GM10847 (cell line): ENCODE data around the gene LSP1.

ENCODE experiments used
- POLR2A ChIP-seq: IDR thresholded peaks from 2 replicates; pipeline ENCODE4 v1.6.1; 2011; ENCODE audit not compliant: insufficient read length; ENCODE audit errors: extremely low read depth

The LSP1 gene

DNA sequence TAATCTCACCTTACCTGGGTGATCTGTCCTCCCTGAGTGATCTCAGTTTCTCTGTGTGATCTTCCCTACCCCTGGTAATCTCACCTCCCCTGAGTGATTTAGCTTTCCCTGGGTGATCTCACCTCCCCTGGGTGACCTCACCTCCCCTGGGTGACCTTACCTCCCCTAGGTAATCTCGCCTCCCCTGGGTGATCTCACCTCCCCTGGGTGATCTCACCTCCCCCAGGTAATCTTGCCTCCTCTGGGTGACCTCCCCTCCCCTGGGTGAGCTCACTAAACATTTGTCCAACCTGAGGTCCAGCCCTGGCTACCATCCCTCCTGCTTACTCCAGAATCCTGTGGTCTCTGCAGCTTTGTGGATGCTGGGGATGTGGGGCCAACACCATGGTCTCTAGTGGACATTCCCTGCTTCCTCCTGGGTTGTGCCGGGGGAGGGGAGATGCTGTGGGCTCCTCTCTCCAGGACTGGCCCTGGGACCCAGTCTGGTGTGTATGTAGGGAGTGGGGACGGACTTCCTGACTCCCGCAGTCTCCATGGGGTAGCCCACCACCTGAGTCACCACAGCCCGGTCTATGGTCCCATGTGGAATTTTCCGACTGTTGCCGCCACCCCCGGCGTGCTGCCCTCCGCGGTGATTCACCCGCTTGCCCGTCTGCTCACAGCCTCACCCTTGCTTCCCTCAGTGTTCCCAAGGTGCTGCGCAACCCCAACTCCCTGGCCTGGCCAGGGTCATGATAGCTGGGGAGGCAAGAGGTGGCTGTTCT lies 9.9 kb downstream of the LSP1 start:
- no peak for TF ChIP-seq POLR2A

DNA sequence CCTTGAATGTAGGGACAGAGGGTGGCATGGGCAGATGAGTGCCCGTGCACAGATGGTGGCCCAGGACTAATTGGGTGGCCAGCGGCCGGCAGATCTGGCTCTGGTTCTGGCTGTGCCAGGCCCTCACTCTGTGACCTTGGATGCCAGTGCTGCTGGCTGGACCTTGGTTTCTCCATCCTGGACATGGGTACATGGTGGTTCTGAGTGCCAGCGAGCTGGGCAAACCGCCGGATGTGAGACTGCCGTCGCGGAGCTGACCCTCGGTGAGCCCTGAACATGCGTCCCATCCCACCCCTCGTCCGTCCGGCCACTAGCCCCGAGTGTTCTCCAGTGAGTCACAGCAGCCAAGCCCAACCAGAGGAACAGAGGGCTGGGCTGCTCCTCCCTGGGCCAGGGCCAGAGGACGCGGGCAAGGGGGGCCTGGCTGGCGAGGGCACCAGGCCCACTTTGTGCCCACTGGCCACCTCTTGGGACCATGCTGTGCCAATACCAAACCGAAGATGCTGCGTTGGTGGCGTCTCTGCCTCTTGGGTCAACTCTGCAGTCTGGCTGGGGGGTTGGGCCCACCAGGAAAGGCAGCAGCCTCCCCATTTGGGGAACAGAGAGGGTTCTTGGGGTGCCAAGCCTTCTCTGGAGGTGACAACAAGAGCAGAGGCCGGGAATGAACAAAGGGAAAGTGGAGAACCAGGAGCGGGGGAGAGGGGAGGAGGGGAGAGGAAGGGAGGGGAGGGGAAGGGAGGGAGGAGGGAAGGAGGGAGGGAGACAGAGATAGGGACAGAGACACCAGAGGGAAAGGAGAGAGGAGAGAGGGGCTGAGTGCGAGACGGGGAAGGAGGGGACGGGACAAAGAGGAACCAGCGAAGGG lies 10.7 kb downstream of the LSP1 start:
- no peak for TF ChIP-seq POLR2A

DNA sequence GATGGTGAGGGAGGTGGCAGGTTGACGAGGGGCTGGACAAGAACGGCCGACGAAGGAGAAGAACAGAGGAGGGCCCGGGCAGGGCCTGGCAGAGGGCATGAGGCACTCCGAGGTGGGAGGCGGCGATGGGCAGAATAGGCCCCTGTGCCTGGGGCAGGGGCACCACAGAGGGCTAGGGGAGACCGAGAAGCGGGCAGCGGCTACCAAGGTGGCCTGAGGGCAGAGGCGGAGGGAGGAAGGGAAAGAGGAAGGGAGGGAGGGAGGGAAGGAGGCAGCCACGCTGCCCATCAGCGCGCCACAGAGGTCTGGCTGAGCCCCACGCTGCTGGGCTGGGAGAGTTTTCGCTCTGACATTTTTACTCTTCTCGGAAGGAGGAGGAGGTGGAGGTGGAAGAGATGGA lies 11.3 kb downstream of the LSP1 start:
- no peak for TF ChIP-seq POLR2A

DNA sequence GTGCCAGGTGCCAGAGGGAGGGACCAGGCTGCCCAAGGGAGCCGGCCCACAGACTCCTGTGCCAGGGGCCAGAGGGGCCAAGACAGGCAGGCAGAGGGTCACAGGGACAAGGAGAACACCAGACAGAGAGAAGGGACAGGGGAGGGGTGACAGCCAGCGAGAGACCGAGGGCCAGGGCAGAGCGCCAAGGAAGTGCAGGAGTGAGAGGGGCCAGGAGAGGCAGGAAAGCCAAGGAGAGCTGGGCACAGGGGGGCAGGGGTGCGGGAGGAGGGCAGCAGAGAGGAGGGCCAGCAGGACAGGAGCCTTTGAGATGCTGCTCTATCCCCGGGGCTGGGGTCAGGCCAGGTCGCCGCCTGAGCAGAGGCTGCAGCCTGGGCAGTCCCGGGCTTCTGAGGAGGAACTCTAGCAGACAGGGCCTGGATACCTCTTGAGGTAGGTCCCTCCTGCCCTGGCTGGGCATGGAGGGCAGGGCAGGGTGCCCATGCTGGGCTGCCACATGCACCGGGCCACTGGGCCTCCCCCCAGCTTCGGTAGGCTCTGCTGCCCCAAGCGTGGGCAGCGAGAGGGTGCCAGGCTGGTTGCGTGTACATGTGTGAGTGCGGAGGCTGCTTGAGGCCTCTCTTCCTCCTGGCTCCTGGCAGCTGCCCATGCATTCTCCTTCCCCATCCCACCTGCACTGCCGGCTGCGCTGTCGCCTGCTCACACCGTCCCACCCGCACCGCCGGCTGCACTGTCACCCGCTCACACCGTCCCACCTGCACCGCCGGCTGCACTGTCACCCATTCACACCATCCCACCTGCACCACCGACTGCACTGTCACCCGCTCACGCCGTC lies 12.2 kb downstream of the LSP1 start:
- no peak for TF ChIP-seq POLR2A

DNA sequence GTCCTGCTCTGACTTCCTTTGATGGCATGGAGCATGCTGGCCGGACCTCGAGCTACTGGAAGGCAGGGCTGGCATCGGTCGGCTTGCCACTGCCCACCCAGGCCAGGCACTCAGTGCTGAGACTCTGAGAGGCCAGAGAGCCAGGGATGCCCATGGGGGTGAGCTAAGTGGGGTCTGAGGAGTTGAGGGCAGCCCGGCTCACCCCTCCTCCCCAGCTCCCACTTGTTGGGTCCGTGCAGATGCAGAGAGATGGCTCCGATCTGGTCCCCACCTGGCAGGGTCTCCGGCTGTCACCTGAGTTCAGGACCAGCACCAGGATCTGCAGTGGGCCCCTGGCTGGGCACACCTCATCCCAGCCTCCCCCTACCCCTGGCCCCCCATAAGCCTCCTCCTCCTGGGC lies 13.3 kb downstream of the LSP1 start:
- no peak for TF ChIP-seq POLR2A

DNA sequence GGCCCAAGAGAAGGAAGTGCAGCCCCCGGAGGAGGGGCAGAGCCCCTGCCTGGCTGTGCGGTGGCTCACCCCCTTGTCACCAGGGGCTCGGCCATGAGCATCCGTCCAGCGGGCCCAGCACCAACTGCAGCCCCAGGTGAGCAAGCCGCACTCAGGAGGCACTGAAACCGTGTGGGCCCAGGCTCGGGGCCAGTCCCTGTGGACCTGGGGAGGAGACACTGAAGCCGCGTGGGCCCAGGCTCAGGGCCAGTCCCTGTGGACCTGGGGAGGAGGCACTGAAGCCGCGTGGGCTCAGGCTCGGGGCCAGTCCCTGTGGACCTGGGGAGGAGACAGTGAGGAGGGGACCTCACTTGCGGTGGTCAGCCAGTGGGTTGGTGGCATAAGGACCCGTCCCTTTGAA lies 13.9 kb downstream of the LSP1 start:
- TF ChIP-seq POLR2A, result no peak

DNA sequence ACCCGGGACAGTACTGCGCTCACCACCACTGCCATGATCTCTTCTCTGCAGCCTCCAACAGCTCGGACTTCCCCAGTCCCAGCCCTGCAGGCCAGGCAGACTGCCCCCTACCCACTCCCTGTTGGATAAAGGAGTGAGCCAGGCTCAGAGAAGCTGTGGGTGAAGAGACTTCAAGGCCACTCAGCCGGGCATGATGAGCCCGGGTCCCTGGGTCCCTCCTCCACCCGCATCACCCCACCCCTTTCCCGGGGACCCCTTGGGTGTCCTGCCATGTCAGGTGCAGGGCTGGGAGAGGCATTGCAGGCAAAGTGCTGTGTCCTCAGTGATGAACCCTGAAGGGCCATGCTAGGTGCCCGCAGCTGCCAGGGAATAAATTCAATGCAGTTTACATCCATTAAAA lies 14.5 kb downstream of the LSP1 start:
- no peak for TF ChIP-seq POLR2A

DNA sequence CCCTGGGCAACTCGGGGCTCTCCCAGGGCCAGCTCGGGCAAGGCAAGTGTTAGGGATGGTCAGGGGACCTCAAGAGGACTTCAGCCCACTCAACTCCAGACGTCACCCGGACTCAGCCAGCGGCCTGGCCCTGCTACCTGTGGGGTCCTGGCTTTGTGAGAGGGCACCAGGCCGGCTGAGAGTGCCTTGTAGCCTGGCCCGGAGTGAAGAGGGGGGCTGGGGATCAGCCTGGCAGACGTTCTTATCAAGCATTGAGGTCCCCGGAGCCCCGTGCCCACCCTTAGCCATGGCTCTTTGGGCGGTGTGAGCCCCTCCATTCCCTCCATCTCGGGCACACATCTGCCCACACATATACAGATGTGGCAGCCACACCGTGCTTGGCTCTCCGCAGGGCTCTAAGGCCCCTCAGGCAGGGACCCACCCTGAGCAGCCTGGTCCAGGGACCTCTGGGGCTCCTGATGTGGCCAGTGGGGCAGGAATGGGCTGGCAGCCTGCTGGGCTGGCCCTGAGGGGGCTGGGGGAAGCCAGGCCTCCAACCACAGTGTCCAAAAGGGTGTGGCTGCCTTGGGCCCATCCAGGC lies 15.3 kb downstream of the LSP1 start:
- no peak for TF ChIP-seq POLR2A

DNA sequence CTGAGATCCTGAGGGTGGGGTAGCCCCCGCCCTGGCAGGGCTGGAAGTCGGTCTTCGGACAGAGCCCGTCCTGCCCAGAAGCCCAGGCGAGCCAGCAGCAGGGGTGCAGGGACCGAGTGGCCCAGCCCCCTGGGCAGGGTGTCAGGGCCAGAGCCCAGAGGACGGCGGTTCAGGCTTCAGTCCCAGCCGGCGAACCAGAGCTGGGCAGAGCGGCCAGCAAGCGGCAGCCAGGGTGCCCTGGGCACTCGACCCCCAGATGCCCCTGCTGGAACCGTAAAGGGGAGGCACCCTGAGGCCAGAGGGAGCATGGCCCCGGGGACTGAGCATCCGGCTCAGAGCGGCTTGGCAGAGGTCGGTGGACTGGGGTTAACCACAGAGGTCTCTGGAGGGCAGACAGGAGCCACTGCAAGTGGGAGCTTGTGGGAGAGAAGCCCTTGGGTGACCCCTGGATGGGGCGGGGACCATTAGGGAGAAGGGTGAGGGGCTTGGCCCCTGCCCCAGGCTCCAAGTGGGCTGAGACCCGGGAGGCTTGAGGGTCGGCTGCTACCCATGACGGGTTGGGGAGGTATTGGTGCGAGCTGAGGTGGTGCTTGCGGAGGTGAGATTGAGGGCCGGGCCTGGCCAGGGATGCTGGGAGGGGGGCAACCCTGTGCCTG lies 15.9 kb downstream of the LSP1 start:
- TF ChIP-seq POLR2A, result no peak

DNA sequence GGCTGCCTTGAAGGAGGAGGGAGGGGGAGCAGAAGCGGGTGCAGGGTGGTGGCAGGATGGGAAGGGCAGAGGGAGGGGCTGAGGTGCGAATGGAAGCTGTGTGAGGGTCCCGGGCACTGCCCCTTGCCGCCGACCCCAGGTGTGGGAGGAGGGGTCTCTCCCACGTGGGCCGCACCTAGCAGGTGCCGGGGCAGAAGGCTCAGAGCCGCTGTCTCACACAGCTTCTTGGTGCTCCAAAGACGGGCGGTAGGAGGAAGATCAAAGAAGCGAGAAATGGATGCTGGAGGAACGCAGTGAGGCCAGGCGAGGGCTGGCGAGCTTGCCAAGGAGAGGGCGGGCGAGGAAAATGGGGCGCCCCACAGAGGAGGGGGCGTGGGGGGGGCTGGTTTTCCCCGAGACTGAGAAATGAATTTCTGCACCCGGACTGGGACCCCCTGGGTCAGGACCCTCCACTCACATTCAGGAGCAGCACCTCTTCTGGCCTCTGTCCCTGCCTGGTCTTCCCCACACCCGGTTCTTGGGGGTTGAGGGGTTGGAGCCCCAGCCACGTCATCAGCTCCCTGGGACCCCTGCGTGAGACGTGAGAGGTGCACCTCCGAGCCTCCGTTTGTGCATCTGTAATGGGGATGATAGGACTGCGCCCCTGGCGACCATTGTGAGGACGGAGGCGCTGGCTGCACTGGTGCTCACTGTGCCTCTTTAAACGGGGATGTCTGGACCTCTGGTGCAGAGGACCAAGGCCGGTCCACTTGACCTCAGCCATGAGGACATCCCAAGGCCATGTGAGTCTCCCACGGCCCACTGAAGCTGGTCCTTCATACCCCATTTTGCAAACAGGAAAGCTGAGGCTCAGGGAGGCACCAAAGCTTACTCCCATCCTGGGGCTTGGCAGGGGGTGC lies 16.8 kb downstream of the LSP1 start:
- no peak for TF ChIP-seq POLR2A

DNA sequence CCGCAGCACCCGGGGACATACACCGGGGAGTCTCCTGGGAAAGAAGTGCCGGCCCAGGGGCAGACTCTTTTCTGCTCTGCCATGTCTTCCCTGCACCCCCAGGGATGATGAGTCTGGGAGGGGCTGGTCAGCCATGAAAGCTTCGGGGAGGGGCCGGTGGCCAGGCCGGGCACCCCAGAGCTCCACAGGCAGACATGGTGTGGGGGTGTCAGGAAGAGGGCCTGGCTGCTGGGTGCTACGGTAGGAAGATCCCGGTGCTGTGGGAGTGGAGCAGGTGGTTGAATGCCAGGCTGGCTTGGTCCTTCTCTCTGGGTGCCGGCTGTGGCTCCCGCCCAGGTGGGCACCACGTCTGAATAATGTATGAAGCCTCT lies 17.4 kb downstream of the LSP1 start:
- no peak for TF ChIP-seq POLR2A

DNA sequence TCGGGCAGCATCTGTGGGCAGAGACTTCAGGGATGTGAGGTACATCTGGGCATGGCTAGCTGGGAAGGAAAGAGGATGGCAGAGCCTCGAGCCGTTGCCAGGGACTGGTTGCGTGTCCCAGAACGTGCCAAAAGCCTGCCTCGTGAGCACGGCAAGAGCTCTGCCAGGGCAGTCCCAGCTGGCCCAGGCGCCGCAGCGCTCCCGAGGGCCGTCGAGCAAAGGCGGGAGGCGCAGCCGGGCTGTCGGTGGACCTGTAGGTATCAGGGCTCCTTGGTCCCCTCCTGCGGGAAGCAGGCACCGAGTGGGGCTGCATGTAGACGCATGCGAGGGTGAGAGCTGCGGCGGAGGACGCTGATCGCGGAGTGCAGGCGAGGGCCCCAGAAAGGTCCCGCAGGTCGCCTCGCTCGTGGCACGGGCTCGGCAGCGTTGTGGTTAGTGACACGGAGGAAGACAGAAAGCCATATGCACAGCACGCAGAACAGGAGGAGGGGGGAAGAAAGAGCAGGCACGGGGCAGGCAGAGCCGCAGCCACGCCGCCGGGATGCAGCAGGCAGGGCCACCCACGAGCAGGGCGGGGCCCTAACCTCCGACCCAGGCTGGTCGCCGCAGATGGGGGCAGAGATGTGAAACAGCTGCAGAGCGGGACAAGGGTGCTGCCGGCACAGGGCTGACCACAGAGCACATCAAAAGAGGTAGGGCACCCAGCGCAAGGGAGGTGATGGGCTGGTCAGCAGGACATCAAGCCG lies 18.0 kb downstream of the LSP1 start:
- no peak for TF ChIP-seq POLR2A

DNA sequence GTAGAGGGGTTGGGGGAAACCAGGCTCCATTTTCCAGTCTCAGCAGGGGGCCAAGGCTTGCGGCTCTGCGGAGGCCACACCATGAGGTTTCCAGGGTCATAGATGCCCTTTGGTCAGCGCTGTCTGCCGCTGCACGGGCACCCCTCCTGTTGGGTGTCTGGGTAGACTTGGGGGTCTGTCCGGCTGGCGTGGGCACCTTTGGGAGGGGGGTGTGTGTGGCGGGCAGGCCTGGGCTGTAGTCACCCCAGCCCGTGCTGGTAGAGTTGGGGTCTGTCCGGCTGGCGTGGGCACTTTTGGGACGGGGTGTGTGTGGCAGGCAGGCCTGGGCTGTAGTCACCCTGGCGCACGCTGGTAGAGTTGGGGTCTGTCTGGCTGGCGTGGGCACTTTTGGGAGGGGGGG lies 18.6 kb downstream of the LSP1 start:
- no peak for TF ChIP-seq POLR2A
